Heart left ventricle (tissue), 13 donors: ENCODE results near the gene LACRT.

Experiments used
- CTCF ChIP-seq, 12 donors: fragments of 200-600 bp; sonication (generic) in 4 of 12; IDR thresholded peaks; one replicate each; pipeline versions ENCODE4 v1.5.0 to v1.8.0; 2018 to 2022; ENCODE audit warnings: antibody characterized with exemption in 12 of 12, mild to moderate bottlenecking in 5 of 12
- POLR2A ChIP-seq, 2 donors: fragments of 450-650 bp; IDR thresholded peaks; one replicate each; pipeline ENCODE4 v1.6.1; 2017; ENCODE audit warnings: antibody characterized with exemption in 2 of 2, mild to moderate bottlenecking in 2 of 2, moderate library complexity in 2 of 2
- donor health status: ischemic (EF 13 %, LVEDD 7.1; RV severe dilation, severe dysfunction).
- donor health status: DM: no; HTN: yes; CAD: no.
- donor health status: DM: no; HTN: no; CAD: no.
- donor health status: ischemic (EF 25% LVEDD 6.9; RV normal size, moderate dysfunction).
- donor health status: ischemic (EF 25% LVEDD 5.7; RV mildly dilated, moderate dysfunction).
- donor health status: ischemic (EF 35%, LVEDD 5.7; RV mildly dilated, moderate dysfunction).
- donor health status: nonischemic (EF 11% LVEDD 7.7; RV severe dilation, severe dysfunction).
- donor health status: DM: yes; HTN: yes; CAD: no.
- donor health status: PGD.
- donor health status: ischemic (EF 29% LVEDD 5.4; RV normal size, mild dysfunction).
- donor health status: nonischemic (EF 23%, LVEDD 6.1; RV moderate dilation, normal function).

DNA sequence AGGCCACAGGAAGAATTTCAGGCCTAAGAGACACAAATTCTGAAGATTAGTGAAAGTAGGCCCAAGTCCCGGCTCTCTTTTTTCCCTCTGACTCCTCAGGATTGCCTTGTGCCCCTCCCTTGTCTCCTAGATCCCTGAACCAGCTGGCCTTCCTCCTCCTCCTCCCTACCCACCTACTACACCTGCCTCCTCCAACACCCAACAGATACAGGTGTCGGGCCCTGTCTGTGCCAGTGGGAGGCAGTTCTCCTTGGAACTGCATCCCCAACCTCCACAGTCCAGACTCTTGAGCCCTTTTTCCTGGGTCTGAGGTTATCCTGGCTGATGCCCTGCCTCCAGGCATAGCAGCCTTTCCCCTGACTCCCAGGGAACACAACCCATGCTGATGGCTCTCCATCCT, 48.1 kb downstream of the LACRT start:
- TF ChIP-seq CTCF (IDR thresholded peaks at IDR 0.05) (no peak), POLR2A (IDR thresholded peaks at IDR 0.05) (no peak)
